Breast epithelium (tissue), 4 donors: ENCODE results near the gene CPT1B. TPM values are rescaled to one million over a fixed set of nuclear protein-coding genes. Genes with fewer than 3 reads are reported as not detected.

ENCODE experiments used
- DNase-seq, 2 donors: peaks; one replicate each; pipeline ENCODE4 v3.0.0-alpha.2; 2019; ENCODE audit warnings: low spot score in 2 of 2
- H3K27ac ChIP-seq, 2 donors: fragments of 200-600 bp; sonication (generic) in 1 of 2; one replicate each; pipeline ENCODE4 v1.5.1; 2016 to 2019; ENCODE audit warnings: mild to moderate bottlenecking in 1 of 2
- H3K27me3 ChIP-seq, 2 donors: fragments of 200-600 bp; sonication (generic) in 1 of 2; one replicate each; pipeline versions ENCODE4 v1.5.1 to v1.6.0; 2017 to 2019; ENCODE audit warnings: control low read depth in 1 of 2, mild to moderate bottlenecking in 1 of 2
- H3K36me3 ChIP-seq: fragments of 200-600 bp; one replicate; pipeline ENCODE4 v1.5.1; 2019
- H3K4me1 ChIP-seq, 2 donors: fragments of 200-600 bp; sonication (generic); one replicate each; pipeline ENCODE4 v1.5.1; 2016 to 2019; ENCODE audit warnings: control low read depth in 1 of 2
- H3K4me3 ChIP-seq, 3 donors: fragments of 200-600 bp; sonication (generic); 1 replicate in 2 of 3; 2 replicates in 1 of 3; pipeline ENCODE4 v1.5.1; 2016 to 2019; ENCODE audit warnings: mild to moderate bottlenecking in 3 of 3, moderate library complexity in 2 of 3
- H3K9me3 ChIP-seq, 2 donors: fragments of 200-600 bp; sonication (generic) in 1 of 2; one replicate each; pipeline ENCODE4 v1.5.1; 2016 to 2019; ENCODE audit warnings: control low read depth in 1 of 2
- CTCF ChIP-seq, 3 donors: fragments of 450-650 bp; IDR thresholded peaks; one replicate each; pipeline ENCODE4 v1.5.1; 2016 to 2017; ENCODE audit warnings: antibody characterized with exemption in 3 of 3, mild to moderate bottlenecking in 3 of 3, moderate library complexity in 3 of 3
- POLR2A ChIP-seq: fragments of 450-650 bp; IDR thresholded peaks from one replicate; pipeline ENCODE4 v1.6.1; 2016; ENCODE audit warnings: antibody characterized with exemption, mild to moderate bottlenecking, moderate library complexity
- POLR2AphosphoS5 ChIP-seq, 3 donors: sonication (generic); formaldehyde crosslinking; IDR thresholded peaks; one replicate each; pipeline ENCODE4 v1.6.1; 2017; ENCODE audit warnings: antibody characterized with exemption in 3 of 3
- intact Hi-C: fragments of 100-400 bp; cut with DNase I; formaldehyde crosslinking; loops from one replicate; pipeline ENCODE4 v1.15.1; 2023; ENCODE audit warnings: low total_unique reads
- total RNA-seq, 3 donors: library from RNA; depleted of rRNA; stranded (reverse); fragments of >200 nt; gene quantifications; one replicate each; pipeline ENCODE4 v1.1.0, GENCODE V29; 2016

CPT1B gene
- total RNA-seq, 3 donors from 2014 or later: 13.6 to 40.0 (median 39.4) TPM

- H3K4me1 ChIP-seq: peaks cover 0 to 27% of the 10 kb centered on the region in 2 donors
- no peak overlapping the region for H3K4me3 ChIP-seq
- TF ChIP-seq CTCF (IDR thresholded peaks at IDR 0.05) (no peak), POLR2A (no peak), POLR2AphosphoS5 (IDR thresholded peaks at IDR 0.05) (no peak)
- intact Hi-C loops: no loop called here
- DNase-seq: peak in 1 of 2 donors; percentile 36
- H3K36me3 ChIP-seq: no peaks in the 10 kb centered on the region
- no peaks in the 10 kb centered on the region for H3K27me3 ChIP-seq
- H3K9me3 ChIP-seq: no peaks in the 10 kb centered on the region
- H3K27ac ChIP-seq: no peak overlapping the region
Measured at GRCh38 chr22:50625131-50625567, 46.9 kb upstream of the CPT1B start.

- Histone ChIP-seq H3K9me3 (no peaks in the 10 kb centered on the region), H3K27me3 (no peaks in the 10 kb centered on the region), H3K4me1 (peaks cover 0 to 27% of the 10 kb centered on the region in 2 donors), H3K27ac (no peak overlapping the region), H3K36me3 (no peaks in the 10 kb centered on the region), H3K4me3 (no peak overlapping the region)
- TF ChIP-seq POLR2A (no peak), CTCF (IDR thresholded peaks at IDR 0.05) (no peak), POLR2AphosphoS5 (IDR thresholded peaks at IDR 0.05) (no peak)
- intact Hi-C loops: no loop called here
- DNase-seq: peak in 1 of 2 donors; percentile 25
Measured at GRCh38 chr22:50624347-50625130, 46.3 kb upstream of the CPT1B start.

GRCh38 chr22:50622723-50623327, 44.6 kb upstream of the CPT1B start:
- no peaks in the 10 kb centered on the region for H3K27me3 ChIP-seq
- intact Hi-C loops: no loop called here
- peak overlapping the region in 2 of 3 donors; percentile 43 to 51 for H3K4me3 ChIP-seq
- DNase-seq: peak; percentile 84 to 89
- H3K4me1 ChIP-seq: peaks cover 0 to 21% of the 10 kb centered on the region in 2 donors
- no peaks in the 10 kb centered on the region for H3K36me3 ChIP-seq
- H3K9me3 ChIP-seq: no peaks in the 10 kb centered on the region
- TF ChIP-seq POLR2A (no peak), CTCF (IDR thresholded peaks at IDR 0.05) (peak in 1 of 3 donors; percentile 8), POLR2AphosphoS5 (IDR thresholded peaks at IDR 0.05) (peak in 1 of 3 donors; percentile 55)
- peak overlapping the region; percentile 88 to 91 for H3K27ac ChIP-seq

- intact Hi-C loops: no loop called here
- DNase-seq: peak in 1 of 2 donors; percentile 62
- Histone ChIP-seq H3K27me3 (no peaks in the 10 kb centered on the region), H3K4me1 (peaks cover 0 to 19% of the 10 kb centered on the region in 2 donors), H3K9me3 (no peaks in the 10 kb centered on the region), H3K27ac (peak overlapping the region; percentile 88 to 91), H3K4me3 (peak overlapping the region in 2 of 3 donors; percentile 43 to 51), H3K36me3 (no peaks in the 10 kb centered on the region)
- TF ChIP-seq CTCF (IDR thresholded peaks at IDR 0.05) (no peak), POLR2AphosphoS5 (IDR thresholded peaks at IDR 0.05) (no peak), POLR2A (no peak)
Measured at GRCh38 chr22:50621948-50622722, 43.9 kb upstream of the CPT1B start.
